Jurkat, Clone E6-1 (cell line): ENCODE measurements around the gene SPDYE5. TPM values are rescaled to one million over a fixed set of nuclear protein-coding genes. Genes with fewer than 3 reads are reported as not detected.
A peak's percentile ranks its signal among the peaks of the same experiment; 100 is the strongest.
"Not testable (repeated sequence)": the region's sequence is repeated elsewhere in the genome, so short reads cannot be mapped to it uniquely, and the experiment has no call there.

Experiments
- DNase-seq: peaks from one replicate; pipeline ENCODE4 v3.0.0-alpha.2; 2011; ENCODE audit warnings: low read depth, low spot score
- H3K4me3 ChIP-seq: 2 replicates; pipeline ENCODE4 v1.5.1; 2011; ENCODE audit warnings: mild to moderate bottlenecking, low read length, control low read depth, moderate library complexity
- polyA plus RNA-seq: library from polyadenylated mRNA; unstranded; fragments of >200 nt; gene quantifications from one replicate; pipeline ENCODE4 v1.2.1, GENCODE V29; 2012; ENCODE audit warnings: missing spikeins; ENCODE audit not compliant: insufficient read length, insufficient read depth

SPDYE5 gene, protein sequence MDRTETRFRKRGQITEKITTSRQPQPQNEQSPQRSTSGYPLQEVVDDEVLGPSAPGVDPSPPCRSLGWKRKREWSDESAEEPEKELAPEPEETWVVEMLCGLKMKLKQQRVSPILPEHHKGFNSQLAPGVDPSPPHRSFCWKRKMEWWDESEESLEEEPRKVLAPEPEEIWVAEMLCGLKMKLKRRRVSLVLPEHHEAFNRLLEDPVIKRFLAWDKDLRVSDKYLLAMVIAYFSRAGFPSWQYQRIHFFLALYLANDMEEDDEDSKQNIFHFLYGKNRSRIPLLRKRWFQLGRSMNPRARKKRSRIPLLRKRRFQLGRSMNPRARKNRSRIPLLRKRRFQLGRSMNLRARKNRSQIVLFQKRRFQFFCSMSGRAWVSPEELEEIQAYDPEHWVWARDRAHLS
- not detected for polyA plus RNA-seq

DNA sequence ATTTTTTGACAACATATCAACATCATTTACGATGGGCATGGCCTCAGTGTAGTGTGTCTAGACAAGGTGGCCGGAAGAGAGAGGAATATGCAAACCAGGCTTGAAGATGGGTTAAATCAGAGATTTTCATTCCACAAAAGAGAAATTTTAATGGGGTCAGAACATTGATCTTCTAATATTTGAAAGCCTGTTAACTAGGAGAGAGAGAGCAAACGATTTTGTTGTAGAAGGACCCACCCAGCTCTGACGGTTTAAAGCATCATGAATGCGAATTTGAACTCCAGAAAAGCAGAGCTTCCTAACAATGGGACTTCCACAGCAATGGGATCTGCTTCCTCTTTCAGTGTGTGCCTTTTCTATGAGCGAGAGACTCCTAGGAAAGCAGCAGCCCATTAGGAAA lies at the start of gene SPDYE5:
Gene SPDYE5, plus strand, starts transcription at position 301 of the 400 bp plus-strand sequence. CDS start 1,728 bp downstream, outside the sequence.
- H3K4me3 ChIP-seq, DNase-seq: not testable (repeated sequence)

DNA sequence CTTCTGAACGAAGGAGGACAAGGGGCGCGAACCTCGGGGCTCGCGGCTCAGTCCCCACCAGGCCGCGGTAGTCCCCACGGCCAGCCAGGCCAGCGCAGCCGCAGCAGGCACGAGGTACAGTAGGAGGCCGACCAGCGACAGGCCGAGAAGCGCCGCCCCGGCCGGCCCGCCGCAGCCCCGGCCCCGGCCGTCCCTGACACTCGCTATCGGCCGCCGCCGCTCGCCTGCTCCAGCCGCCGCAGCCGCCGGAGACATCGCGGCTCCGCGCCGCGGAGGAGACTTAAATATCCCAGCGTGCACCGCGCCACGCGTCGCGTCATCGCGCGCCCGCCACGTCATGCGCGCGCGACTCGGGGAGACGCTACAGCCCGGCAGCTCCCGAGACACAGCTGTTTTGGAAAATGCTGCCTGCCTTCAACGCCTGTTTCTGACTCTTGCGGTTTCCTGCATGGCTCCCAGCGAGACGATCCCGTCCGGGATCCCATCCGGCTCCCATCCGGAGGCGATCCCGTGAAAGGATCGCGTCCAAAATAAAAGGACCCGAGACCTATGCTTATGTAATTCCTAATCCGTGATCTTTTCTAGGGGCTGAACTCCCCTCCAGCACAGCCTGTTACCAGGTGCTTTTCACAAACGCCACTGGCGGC lies 49.5 kb upstream of the SPDYE5 start:
- DNase-seq: peak; percentile 7
- H3K4me3 ChIP-seq: peak overlapping the region; percentile 55

DNA sequence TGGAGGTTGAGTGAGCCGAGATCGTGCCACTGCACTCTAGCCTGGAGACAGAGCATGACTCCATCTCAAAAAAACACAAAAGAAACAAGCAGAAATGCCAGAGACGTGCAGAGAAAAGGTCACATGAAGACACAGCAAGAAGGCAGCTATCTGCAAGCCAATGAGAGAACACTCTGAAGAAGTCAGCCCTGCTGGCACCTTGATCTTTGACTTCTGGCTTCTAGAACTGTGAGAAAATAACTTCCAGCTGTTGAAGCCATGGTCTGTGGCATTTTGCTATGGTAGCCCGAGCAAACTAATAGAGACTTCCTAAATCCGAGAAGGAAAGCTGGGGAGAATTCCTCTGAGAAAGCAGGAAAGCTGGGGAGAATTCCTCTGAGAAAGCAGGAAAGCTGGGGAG lies 42.2 kb upstream of the SPDYE5 start:
- not testable (repeated sequence) for H3K4me3 ChIP-seq, DNase-seq

DNA sequence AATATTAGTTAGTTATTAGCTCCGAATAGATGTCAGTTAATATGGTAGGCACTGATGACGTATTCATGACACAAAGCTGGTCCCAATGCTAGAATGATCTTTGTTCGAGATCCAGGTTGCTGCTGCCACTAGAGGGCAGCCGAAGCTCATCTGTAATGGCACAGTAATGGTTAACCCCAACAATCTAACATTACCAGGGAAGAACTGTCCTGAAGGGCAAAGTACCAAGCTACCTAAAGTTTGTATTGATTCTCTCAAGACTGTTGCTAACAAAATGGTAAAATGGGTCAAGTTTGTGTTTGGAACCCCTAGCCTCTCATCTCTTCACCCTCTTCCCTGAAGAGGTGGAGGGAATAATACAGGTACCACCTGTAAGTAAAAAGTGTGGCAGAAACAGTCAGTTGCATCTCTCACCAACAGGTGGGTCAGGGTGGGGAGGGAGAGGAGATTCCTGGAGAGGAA lies 39.6 kb upstream of the SPDYE5 start:
- not testable (repeated sequence) for H3K4me3 ChIP-seq, DNase-seq

DNA sequence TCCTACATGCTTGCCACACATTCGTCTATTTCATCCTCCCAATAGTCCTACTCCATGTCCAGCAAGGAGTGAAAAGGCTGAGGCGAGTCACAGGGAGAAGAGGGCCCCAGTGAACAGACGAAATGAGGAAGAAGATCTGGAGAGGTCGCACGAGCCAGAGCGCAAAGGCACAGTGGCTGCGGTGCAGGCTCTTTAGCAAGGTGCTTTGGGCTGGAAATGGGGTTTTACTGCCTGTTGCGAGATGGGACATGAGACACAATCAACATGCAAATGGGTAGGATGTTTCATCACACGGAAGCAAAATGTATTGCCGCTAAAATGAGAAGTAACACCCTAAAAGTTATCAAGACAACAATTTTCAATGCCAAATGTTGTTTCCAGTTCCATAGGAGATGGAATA lies 35.7 kb upstream of the SPDYE5 start:
- DNase-seq, H3K4me3 ChIP-seq: not testable (repeated sequence)

DNA sequence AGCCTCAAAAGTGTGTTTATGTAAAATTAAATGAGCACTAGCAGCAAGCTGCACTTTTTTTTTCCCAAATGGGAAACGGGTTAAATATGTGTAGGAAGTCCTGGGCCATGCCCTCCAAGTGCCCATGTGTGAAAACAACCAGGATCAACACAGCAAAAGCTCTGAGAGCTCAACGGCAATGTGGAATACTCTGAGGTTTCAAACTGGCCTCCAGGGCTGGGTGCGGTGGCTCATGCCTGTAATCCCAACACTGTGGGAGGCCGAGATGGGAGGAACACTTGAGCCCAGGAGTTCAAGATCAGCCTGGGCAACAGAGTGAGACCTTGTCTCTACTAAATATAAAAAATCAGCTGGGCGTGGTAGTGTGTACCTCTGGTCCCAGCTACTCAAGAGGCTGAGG lies 34.1 kb upstream of the SPDYE5 start:
- not testable (repeated sequence) for DNase-seq, H3K4me3 ChIP-seq

DNA sequence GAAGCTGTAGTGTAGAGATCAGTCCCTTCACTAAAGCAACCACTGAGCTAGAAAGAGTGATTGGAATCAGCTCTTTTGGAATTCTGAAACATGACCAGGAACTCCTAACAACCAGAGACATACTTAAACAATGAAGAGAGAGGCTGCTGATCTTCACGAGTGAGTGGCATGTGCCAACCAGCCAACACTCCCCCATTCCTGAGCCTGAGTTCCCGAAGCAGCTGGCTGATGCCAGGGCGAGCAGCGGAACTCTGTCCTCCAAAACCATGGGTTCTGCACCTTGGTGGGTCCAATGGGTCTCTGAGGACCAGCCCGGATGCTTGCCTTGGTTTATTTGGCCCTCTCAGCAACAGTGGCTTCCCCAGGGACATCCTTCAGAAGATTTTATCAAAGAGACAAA lies 31.6 kb upstream of the SPDYE5 start:
- not testable (repeated sequence) for DNase-seq

DNA sequence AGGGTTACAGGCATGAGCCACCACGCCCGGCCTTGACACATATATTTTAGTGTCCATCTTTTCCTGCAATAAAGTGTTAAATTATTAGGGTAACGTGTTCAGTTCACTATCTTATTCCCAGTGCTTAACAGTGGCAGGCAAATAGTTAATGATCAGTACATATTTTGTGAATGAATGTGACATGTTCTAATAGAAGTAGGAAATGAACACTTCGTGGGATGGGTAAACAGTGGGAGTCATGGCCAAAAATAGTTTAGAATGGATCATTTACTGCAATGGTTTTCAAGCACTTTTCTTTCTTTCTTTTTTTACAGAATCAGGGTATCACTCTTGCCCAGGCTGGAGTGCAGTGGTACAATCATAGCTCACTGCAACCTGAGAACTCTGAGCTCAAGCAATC lies 22.0 kb upstream of the SPDYE5 start:
- H3K4me3 ChIP-seq, DNase-seq: not testable (repeated sequence)

More for the DNA sequence above, 31.6 kb upstream of the SPDYE5 start:
- not testable (repeated sequence) for H3K4me3 ChIP-seq

DNA sequence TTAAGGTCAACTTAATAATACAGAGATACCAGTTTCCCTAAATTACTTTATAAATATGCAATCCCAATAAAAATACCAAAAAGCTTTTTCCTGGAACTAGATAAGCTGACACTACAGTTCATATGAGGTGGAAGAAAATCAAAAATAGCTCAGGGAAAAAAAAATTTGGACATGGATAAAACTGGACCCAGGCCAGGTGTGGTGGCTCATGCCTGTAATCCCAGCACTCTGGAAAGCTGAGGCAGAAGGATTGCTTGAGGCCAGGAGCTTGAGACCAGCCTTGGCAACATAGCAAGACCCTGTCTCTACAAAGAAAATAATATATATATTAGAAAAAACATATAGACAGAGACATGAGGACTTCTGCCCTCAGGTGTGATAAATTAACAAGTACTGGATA lies 14.7 kb upstream of the SPDYE5 start:
- H3K4me3 ChIP-seq, DNase-seq: not testable (repeated sequence)

DNA sequence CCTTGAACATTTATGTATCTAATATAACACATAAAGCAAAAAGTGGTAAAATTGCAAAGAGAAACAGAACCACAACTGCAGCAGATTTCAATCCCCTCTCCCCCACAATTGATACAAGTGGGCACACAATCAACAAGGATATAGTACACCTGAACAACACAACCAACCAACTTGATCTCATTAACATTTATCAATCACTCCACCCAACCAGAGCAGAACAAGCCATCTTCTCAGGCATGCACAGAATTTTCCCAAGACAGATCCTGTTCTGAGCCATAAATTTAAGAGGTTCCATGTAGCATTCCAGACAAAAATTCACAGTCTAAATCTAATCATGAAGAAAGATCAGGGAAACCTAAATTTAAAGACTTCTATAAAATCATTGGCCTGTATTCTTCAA lies 11.8 kb upstream of the SPDYE5 start:
- not testable (repeated sequence) for H3K4me3 ChIP-seq, DNase-seq

DNA sequence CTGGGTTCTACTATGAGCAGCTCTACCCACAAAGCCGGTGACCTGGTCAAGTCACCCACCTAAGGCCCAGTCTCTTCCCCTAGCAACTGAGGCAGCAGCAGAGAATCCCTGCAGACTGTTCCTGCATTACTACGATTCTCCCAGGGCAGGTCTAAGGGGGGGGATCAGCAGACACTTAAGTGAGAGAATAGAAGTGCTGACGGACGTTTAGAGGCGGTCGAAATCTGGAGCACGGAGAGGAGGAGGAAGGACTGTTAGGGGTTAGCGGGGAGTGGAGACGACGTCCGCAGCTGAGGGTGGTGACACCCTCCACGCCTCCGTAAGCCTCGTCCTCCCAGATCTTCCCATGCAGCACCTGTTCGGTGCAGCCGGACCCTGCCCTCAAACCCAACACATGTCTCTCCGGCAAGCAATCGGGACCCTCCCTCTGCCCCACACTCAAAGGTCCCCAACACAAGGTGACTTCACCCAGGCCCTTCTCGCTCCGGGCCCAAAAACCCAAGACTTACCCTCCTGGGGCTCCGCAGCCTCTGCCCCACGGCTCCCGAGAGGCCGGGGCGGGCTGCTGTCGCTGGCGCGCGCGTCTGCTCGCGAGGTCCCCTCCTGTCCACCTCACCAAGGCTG lies 6.7 kb upstream of the SPDYE5 start:
- DNase-seq: not testable (repeated sequence)
- peak overlapping the region; percentile 67 for H3K4me3 ChIP-seq

DNA sequence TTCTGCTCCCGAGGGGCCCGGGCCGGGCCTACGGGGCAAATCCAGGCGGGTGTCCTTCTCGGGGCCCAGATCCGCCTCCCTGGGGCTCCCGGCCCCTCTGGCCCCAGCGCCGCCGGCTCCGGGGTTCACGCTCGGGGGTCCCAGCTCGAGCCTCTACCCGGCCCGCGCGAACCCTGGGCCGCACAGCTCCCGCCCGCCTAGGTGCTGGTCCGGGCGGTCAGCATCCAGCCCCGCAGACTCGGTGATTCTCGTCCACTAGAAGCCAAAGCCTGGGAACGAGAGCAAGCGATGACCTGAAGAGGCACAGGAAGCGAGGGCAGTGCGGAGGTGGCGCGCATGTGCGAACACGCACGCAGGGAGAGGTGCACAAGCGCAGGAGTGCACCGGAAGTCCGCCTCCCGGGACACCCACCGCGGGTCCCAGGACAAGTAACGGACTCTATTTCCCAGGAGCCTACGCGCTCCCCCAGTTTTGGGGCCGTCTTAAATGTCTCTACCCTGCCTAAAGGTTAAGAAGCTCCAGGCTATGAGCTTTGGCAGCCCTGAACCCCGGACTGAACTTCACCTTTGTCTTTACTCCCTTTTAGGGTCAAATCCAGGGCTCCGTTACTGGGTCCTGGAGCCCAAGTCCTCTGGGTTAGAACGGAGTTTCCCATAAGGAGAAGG lies 6.0 kb upstream of the SPDYE5 start, which contains the start of gene POM121C:
Gene POM121C, minus strand, starts transcription at position 321 of the 665 bp plus-strand sequence. CDS start 44,803 bp downstream, outside the sequence.
- H3K4me3 ChIP-seq: peak within 1 kb of the TSS; percentile 67
- peak; percentile 87 for DNase-seq

DNA sequence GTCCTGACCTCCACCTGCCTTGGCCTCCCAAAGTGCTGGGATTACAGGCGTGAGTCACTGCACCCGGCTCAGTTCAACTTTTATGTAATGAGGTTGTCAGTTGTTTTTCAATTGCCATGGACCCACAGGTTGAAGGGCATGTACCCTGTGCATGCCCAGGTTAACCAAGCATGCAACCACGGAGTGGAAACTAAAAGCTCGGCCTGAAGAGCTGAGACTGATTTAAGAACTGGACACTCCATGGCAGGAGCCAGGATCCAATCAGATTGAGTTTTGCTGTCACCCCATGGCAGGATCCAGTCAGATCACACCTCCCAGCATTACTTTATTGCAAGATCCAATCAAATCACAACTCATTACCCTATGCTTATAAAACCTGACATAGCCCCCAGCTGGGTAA lies 16.9 kb downstream of the SPDYE5 start:
- DNase-seq, H3K4me3 ChIP-seq: not testable (repeated sequence)

DNA sequence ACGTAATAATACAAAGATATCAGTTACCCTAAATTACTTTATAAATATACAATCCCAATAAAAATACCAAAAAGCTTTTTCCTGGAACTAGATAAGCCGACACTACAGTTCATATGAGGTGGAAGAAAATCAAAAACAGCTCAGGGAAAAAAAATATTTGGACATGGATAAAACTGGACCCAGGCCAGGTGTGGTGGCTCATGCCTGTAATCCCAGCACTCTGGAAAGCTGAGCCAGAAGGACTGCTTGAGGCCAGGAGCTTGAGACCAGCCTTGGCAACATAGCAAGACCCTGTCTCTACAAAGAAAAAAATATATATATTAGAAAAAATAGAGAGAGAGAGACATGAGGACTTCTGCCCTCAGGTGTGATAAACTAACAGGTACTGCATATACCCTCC lies 26.7 kb downstream of the SPDYE5 start:
- not testable (repeated sequence) for H3K4me3 ChIP-seq, DNase-seq

DNA sequence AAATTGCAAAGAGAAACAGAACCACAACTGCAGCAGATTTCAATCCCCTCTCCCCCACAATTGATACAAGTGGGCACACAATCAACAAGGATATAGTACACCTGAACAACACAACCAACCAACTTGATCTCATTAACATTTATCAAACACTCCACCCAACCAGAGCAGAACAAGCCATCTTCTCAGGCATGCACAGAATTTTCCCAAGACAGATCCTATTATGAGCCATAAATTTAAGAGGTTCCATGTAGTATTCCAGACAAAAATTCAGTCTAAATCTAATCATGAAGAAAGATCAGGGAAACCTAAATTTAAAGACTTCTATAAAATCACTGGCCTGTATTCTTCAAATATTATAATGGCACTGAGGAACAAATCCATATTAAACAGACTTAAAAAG lies 29.6 kb downstream of the SPDYE5 start:
- DNase-seq, H3K4me3 ChIP-seq: not testable (repeated sequence)

DNA sequence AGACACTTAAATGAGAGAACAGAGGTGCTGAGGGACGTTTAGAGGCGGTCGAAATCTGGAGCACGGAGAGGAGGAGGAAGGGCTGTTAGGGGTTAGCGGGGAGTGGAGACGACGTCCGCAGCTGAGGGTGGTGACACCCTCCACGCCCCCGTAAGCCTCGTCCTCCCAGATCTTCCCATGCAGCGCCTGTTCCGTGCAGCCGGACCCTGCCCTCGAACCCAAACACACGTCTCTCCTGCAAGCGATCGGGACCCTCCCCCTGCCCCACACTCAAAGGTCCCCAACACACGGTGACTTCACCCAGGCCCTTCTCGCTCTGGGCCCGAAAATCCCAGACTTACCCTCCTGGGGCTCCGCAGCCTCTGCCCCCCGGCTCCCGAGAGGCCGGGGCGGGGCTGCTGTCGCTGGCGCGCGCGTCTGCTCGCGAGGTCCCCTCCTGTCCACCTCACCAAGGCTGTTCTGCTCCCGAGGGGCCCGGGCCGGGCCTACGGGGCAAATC lies 35.2 kb downstream of the SPDYE5 start:
- peak overlapping the region; percentile 75 for H3K4me3 ChIP-seq
- DNase-seq: not testable (repeated sequence)

DNA sequence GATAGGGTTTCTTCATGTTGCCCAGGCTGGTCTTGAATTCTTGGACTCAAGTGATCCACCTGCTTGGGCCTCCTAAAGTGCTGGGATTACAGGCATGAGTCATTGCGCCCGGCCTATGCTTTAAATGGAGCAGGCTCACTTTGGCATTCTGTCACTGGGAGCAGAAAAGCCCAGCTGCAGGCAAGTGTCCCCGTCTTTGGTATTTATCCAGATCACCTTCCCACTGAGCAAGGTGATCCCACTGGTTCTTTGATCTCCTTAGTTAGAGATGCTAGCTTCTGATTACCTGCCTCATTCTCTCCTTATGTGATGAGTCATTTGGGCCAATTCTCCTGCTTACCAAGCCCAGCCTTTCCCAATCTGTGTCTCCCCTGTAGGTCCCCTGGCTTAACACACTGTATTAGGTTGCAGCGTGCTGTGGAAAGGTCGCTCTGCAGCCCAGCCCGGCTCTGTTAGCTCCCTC lies 39.3 kb downstream of the SPDYE5 start:
- DNase-seq: no peak
- no peak overlapping the region for H3K4me3 ChIP-seq

DNA sequence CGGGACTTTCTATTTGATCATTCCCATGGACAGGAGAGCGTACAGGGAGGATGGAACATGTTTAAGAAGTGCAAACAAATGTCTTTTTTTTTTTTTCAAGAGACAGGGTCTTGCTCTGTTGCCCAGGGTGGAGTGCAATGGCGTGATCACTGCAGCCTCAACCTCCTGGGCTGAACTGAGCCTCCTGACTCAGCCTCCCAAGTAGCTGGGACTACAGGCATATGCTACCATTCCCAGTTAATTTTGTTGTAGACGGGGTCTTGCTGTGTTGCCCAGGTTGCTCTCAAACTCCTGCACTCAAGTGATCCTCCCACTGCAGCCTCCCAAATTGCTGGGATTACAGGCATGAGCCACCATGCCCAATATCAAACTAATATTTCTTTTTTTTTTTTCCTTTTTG lies 40.5 kb downstream of the SPDYE5 start:
- H3K4me3 ChIP-seq: no peak overlapping the region
- no peak for DNase-seq

DNA sequence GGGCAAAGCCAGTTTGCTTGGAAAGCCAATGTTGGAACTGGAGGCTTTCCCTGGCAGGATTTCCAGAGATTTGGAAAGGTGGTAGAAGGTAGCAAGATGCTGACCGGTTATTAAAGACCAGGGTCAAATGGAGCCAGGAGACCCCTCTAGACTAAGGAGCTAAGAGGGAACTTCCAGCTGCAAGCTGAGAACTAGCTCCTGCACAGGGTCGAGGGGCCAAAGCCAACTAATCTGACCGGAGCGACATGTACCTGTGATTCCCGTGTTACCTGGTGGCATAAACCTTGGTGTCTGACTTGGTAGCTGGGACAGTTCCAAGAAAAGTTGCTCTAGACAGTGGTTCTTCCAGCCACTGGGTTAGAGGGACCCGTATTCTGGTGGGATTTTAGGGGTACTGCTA lies 41.8 kb downstream of the SPDYE5 start:
- no peak for DNase-seq
- no peak overlapping the region for H3K4me3 ChIP-seq
